Erythroblast (primary cell): ENCODE measurements around the gene DAGLA.

Experiments used
- GATA1 ChIP-seq: IDR thresholded peaks from 2 replicates; pipeline ENCODE4 v1.6.1; 2011; ENCODE audit warnings: low read depth, mild to moderate bottlenecking, control low read depth, low read length, moderate library complexity
- POLR2A ChIP-seq: IDR thresholded peaks from 2 replicates; pipeline ENCODE4 v1.6.1; 2011; ENCODE audit warnings: mild to moderate bottlenecking, low read length

DNA sequence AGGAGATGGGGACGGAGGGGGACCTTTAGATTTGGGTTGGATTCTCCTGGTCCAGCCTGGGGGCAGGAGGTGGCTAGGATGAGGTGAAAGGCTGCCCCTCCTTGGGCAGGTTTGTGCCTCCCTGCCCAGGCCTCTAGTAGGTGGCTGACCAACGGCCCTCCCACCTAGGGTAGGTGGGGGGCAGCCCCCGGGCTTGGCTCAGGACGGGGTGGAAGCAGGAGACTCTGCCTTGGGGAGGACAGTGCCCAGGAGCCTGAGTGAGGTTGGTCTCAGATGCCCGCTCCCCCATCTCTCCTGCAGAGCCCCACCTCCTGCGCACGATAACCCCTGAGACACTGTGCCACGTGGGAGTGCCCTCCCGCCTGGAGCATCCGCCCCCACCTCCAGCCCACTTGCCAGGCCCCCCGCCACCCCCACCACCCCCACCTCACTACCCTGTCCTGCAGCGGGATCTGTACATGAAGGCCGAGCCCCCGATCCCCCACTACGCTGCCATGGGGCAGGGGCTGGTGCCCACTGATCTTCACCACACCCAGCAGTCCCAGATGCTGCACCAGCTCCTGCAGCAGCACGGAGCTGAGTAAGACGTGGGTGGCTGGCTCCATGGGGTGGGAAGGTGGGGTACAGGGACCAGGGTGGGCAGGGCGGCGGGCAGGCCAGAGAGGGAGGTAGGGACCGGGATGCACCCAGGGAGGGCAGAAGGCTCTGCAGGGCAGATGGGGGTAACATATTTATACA, 89.9 kb downstream of the DAGLA start:
- no peak for TF ChIP-seq POLR2A
- TF ChIP-seq GATA1 = no peak
